Heart left ventricle (tissue), 16 donors: ENCODE data around the gene MYBPC2. TPM values are rescaled to one million over a fixed set of nuclear protein-coding genes. Genes with fewer than 3 reads are reported as not detected.
A peak's percentile ranks its signal among the peaks of the same experiment; 100 is the strongest.

ENCODE experiments used
- ATAC-seq, 4 donors: fragments of 200-7000 bp; cut with Tn5 transposase; one replicate each; pipeline ENCODE4 v1.9.1; 2020 to 2022; ENCODE audit warnings: moderate library complexity in 4 of 4, mild to moderate bottlenecking in 3 of 4, moderate number of reproducible peaks in 1 of 4
- DNase-seq, 5 donors: peaks; one replicate each; pipeline ENCODE4 v3.0.0-alpha.2; 2020
- H3K27ac ChIP-seq, 12 donors: fragments of 200-600 bp; sonication (generic) in 4 of 12; one replicate each; pipeline versions ENCODE4 v1.5.0 to v1.8.0; 2016 to 2022; ENCODE audit warnings: mild to moderate bottlenecking in 2 of 12
- H3K27me3 ChIP-seq, 9 donors: fragments of 200-600 bp; sonication (generic) in 2 of 9; one replicate each; pipeline versions ENCODE4 v1.5.1 to v1.8.0; 2016 to 2022; ENCODE audit warnings: mild to moderate bottlenecking in 3 of 9
- H3K36me3 ChIP-seq, 9 donors: fragments of 200-600 bp; sonication (generic) in 2 of 9; one replicate each; pipeline versions ENCODE4 v1.5.0 to v1.8.0; 2018 to 2022; ENCODE audit warnings: mild to moderate bottlenecking in 2 of 9
- H3K4me1 ChIP-seq, 12 donors: fragments of 200-600 bp; sonication (generic) in 4 of 12; one replicate each; pipeline versions ENCODE4 v1.5.0 to v1.8.0; 2016 to 2022; ENCODE audit warnings: mild to moderate bottlenecking in 3 of 12
- H3K4me3 ChIP-seq, 12 donors: fragments of 200-600 bp; sonication (generic) in 4 of 12; one replicate each; pipeline versions ENCODE4 v1.5.0 to v1.8.0; 2017 to 2022; ENCODE audit warnings: mild to moderate bottlenecking in 9 of 12, moderate library complexity in 4 of 12
- H3K9me3 ChIP-seq, 12 donors: fragments of 200-600 bp; sonication (generic) in 4 of 12; one replicate each; pipeline versions ENCODE4 v1.5.0 to v1.8.0; 2016 to 2022; ENCODE audit warnings: mild to moderate bottlenecking in 1 of 12
- CTCF ChIP-seq, 12 donors: fragments of 200-600 bp; sonication (generic) in 4 of 12; IDR thresholded peaks; one replicate each; pipeline versions ENCODE4 v1.5.0 to v1.8.0; 2018 to 2022; ENCODE audit warnings: antibody characterized with exemption in 12 of 12, mild to moderate bottlenecking in 5 of 12
- POLR2A ChIP-seq, 2 donors: fragments of 450-650 bp; IDR thresholded peaks; one replicate each; pipeline ENCODE4 v1.6.1; 2017; ENCODE audit warnings: antibody characterized with exemption in 2 of 2, mild to moderate bottlenecking in 2 of 2, moderate library complexity in 2 of 2
- WGBS, 4 donors: extraction: QIAGEN DNeasy Blood & Tissue Kit in 2 of 4; methylation state at CpG; one replicate each; pipeline versions ENCODE4 v1.1.5 to v1.1.7; 2013 to 2018; 5-methylcytosine and 5-hydroxymethylcytosine counted together
- intact Hi-C, 10 donors: fragments of 100-400 bp; cut with DNase I; formaldehyde crosslinking; loops; one replicate each; pipeline versions ENCODE4 v1.11.1 to v1.14.2; 2022
- polyA plus RNA-seq, 2 donors: library from polyadenylated mRNA; stranded (reverse); fragments of 200-250 nt; gene quantifications; one replicate each; pipeline ENCODE4 v1.2.3, GENCODE V29; 2013
- total RNA-seq, 9 donors: library from RNA; depleted of rRNA in 2 of 9; stranded (reverse); fragments of >200 nt in 2 of 9; fragmentation: NEBNext Ultra II Directional in 3 of 9; extraction: Animal tissue kit (Norgen Biotek cat#: 25700) in 3 of 9; gene quantifications; one replicate each; pipeline versions ENCODE4 v1.1.0 to v1.2.4, GENCODE V29; 2016 to 2023
- donor health status: ischemic (EF 13 %, LVEDD 7.1; RV severe dilation, severe dysfunction).
- donor health status: healthy with polysubstance abuse.
- donor health status: DM: no; HTN: yes; CAD: no.
- donor health status: DM: no; HTN: no; CAD: no.
- donor health status: ischemic (EF 25% LVEDD 6.9; RV normal size, moderate dysfunction).
- donor health status: ischemic (EF 25% LVEDD 5.7; RV mildly dilated, moderate dysfunction).
- donor health status: healthy.
- donor health status: DM: yes; HTN: yes; CAD: no.
- donor health status: ischemic (EF 35%, LVEDD 5.7; RV mildly dilated, moderate dysfunction).
- donor health status: nonischemic (EF 11% LVEDD 7.7; RV severe dilation, severe dysfunction).
- donor health status: DM: yes; HTN: yes; CAD: no.
- donor health status: PGD.
- donor health status: ischemic (EF 29% LVEDD 5.4; RV normal size, mild dysfunction).
- donor health status: nonischemic (EF 23%, LVEDD 6.1; RV moderate dilation, normal function).

Gene MYBPC2
- total and polyA plus RNA-seq, 11 donors, result 0.09 to 0.35 (median 0.28) TPM; not detected in 8

- Histone ChIP-seq H3K36me3 (peaks cover 0 to 2% (median 0%) of the 10 kb centered on the region in 9 donors), H3K27me3 (peaks cover 14 to 40% (median 31%) of the 10 kb centered on the region in 9 donors), H3K27ac (no peak overlapping the region), H3K4me3 (no peak overlapping the region), H3K4me1 (peaks cover 0 to 13% (median 0%) of the 10 kb centered on the region in 12 donors), H3K9me3 (no peaks in the 10 kb centered on the region)
- WGBS, 4 donors, result 87 to 91% (median 90%) methylated on average over 15 to 35 of the region's 35 CpGs
- ATAC-seq (no peak), DNase-seq (no peak)
- TF ChIP-seq CTCF (IDR thresholded peaks at IDR 0.05), result no peak
- no peak for TF ChIP-seq POLR2A (IDR thresholded peaks at IDR 0.05)
- intact Hi-C loops, result loop anchor here in 1 of 10 donors (5.0 kb wide), 1 partner anchor 59 kb away; no protein-coding TSS in a partner anchor
Observed at GRCh38 chr19:50416034-50416977, 16.4 kb upstream of the MYBPC2 start.

- H3K27ac ChIP-seq, result no peak overlapping the region
- 64 to 84% (median 71%) methylated on average over 10 to 42 of the region's 42 CpGs for WGBS, 4 donors
- intact Hi-C loops, result loop anchor here in 1 of 10 donors (5.0 kb wide), 1 partner anchor 60 kb away; no protein-coding TSS in a partner anchor
- no peak for DNase-seq
- H3K4me3 ChIP-seq, result no peak overlapping the region
- H3K27me3 ChIP-seq, result peaks cover 14 to 51% (median 32%) of the 10 kb centered on the region in 9 donors
- TF ChIP-seq CTCF (IDR thresholded peaks at IDR 0.05) (no peak), POLR2A (IDR thresholded peaks at IDR 0.05) (no peak)
- H3K36me3 ChIP-seq, result peaks cover 0 to 2% (median 0%) of the 10 kb centered on the region in 9 donors
- peaks cover 0 to 13% (median 0%) of the 10 kb centered on the region in 12 donors for H3K4me1 ChIP-seq
- H3K9me3 ChIP-seq, result no peaks in the 10 kb centered on the region
- no peak for ATAC-seq
Observed at GRCh38 chr19:50417111-50418081, 15.3 kb upstream of the MYBPC2 start.

- intact Hi-C loops, result loop anchor here in 1 of 10 donors (5.0 kb wide), 1 partner anchor 61 kb away; no protein-coding TSS in a partner anchor
- Histone ChIP-seq H3K27ac (no peak within 1 kb of the TSS), H3K4me1 (peaks cover 0 to 13% (median 0%) of the 10 kb centered on the region in 12 donors), H3K27me3 (peaks cover 14 to 55% (median 35%) of the 10 kb centered on the region in 9 donors), H3K4me3 (no peak within 1 kb of the TSS), H3K9me3 (no peaks in the 10 kb centered on the region), H3K36me3 (peaks cover 0 to 2% (median 0%) of the 10 kb centered on the region in 9 donors)
- WGBS, 4 donors, result 10 to 29% (median 22%) methylated on average over 20 to 34 of the region's 34 CpGs
- TF ChIP-seq POLR2A (IDR thresholded peaks at IDR 0.05) (no peak), CTCF (IDR thresholded peaks at IDR 0.05) (no peak)
- ATAC-seq, result peak in 2 of 4 donors; percentile 22 to 25
- DNase-seq, result no peak
Observed at GRCh38 chr19:50418176-50419021, 14.3 kb upstream of the MYBPC2 start, which contains the start of gene SPIB. Gene SPIB (plus strand): TSS chr19:50418938. CDS start chr19:50418963, 25 bp downstream.
